ENCODE results near the gene FUZ. TPM values are rescaled to one million over a fixed set of nuclear protein-coding genes. Genes with fewer than 3 reads are reported as not detected.
"Not testable (repeated sequence)": the region's sequence is repeated elsewhere in the genome, so short reads cannot be mapped to it uniquely, and the experiment has no call there.

The FUZ gene
- total RNA-seq, 1 donor from 2014 or later: 16.4 TPM

DNA sequence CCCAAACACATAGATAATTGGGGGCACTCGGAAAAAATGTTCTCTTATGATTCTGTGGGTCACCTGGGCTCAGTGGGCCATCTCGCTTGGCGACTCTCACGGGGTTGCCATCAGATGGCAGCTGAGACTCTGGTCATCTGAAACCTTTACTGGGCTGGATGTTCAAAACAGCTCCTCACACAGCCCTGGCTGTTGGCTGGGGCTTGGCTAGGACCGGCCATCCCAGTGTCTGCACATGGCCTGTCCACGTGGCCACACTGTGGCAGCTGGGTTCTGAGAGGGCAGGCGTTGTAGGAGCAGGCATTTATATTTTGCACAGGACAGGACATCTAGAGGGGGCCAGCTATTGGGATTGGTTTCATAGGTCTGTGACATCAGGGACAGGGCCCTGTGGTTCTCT lies 20.5 kb upstream of the FUZ start:
- intact Hi-C loops (cut with micrococcal nuclease): no loop called here
- Mint-ChIP-seq H3K9me3 (no peaks in the 10 kb centered on the region), H3K36me3 (ENCODE audit: low read depth) (peaks cover 28% of the 10 kb centered on the region), H3K27ac (no peak overlapping the region), H3K4me3 (no peak overlapping the region), H3K4me1 (peaks cover 5% of the 10 kb centered on the region), H3K27me3 (no peaks in the 10 kb centered on the region)
- DNase-seq: no peak

DNA sequence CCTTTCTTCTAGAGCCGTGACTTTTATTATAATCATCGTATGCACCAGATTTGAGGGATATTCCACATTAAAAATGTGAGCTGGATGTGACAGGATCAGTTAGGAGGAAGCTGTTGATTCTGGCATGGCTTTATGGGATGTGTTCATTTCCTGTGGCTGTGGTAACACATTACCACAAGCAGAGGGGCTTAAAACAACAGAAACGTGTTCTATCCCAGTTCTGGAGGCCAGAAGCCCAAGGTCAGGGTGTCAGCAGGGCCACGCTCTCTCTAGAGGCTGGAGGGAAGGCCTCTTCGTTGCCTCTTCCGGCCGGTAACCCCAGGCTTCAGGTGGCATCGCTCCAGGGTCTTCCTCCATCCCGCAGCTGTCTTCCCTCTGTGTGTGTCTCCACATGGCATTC lies 19.5 kb upstream of the FUZ start:
- H3K36me3 Mint-ChIP-seq (ENCODE audit: low read depth): peaks cover 26% of the 10 kb centered on the region
- DNase-seq: no peak
- H3K27me3 Mint-ChIP-seq: no peaks in the 10 kb centered on the region
- H3K27ac Mint-ChIP-seq: no peak overlapping the region
- intact Hi-C loops (cut with micrococcal nuclease): no loop called here
- no peak overlapping the region for H3K4me3 Mint-ChIP-seq
- peaks cover 5% of the 10 kb centered on the region for H3K4me1 Mint-ChIP-seq
- no peaks in the 10 kb centered on the region for H3K9me3 Mint-ChIP-seq

GRCh38 chr19:49831592-49831991 lies 18.5 kb upstream of the FUZ start:
- Mint-ChIP-seq H3K36me3 (ENCODE audit: low read depth) (peaks cover 24% of the 10 kb centered on the region), H3K4me1 (peaks cover 5% of the 10 kb centered on the region), H3K27ac (no peak overlapping the region), H3K4me3 (no peak overlapping the region), H3K27me3 (no peaks in the 10 kb centered on the region), H3K9me3 (no peaks in the 10 kb centered on the region)
- DNase-seq: no peak
- intact Hi-C loops (cut with micrococcal nuclease): no loop called here

GRCh38 chr19:49830766-49831165 lies 17.7 kb upstream of the FUZ start:
- no peak for DNase-seq
- no peaks in the 10 kb centered on the region for H3K27me3 Mint-ChIP-seq
- H3K9me3 Mint-ChIP-seq: no peaks in the 10 kb centered on the region
- H3K4me3 Mint-ChIP-seq: no peak overlapping the region
- peaks cover 26% of the 10 kb centered on the region for H3K36me3 Mint-ChIP-seq (ENCODE audit: low read depth)
- peaks cover 6% of the 10 kb centered on the region for H3K4me1 Mint-ChIP-seq
- no peak overlapping the region for H3K27ac Mint-ChIP-seq
- intact Hi-C loops (cut with micrococcal nuclease): no loop called here

DNA sequence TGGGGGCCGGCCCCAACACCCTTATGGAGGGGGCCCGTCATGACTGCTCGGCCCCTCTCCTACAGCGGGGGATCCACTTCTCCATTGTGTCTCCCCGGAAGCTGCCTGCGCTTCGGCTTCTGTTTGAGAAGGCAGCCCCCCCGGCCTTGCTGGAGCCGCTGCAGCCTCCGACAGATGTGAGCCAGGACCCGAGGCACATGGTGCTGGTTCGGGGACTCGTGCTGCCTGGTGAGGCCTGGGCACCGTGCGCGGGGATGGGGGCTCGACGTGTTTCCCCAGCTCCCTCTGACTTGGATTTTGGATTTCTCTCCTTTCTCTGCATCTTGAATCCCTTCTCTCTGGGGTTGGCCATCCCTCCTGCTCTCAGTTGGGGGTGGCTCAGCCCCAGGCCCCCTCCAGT lies 16.6 kb upstream of the FUZ start:
- DNase-seq: no peak
- Mint-ChIP-seq H3K9me3 (no peaks in the 10 kb centered on the region), H3K4me1 (peaks cover 6% of the 10 kb centered on the region), H3K27ac (no peak overlapping the region), H3K4me3 (no peak overlapping the region), H3K36me3 (ENCODE audit: low read depth) (peaks cover 20% of the 10 kb centered on the region), H3K27me3 (no peaks in the 10 kb centered on the region)
- intact Hi-C loops (cut with micrococcal nuclease): no loop called here

DNA sequence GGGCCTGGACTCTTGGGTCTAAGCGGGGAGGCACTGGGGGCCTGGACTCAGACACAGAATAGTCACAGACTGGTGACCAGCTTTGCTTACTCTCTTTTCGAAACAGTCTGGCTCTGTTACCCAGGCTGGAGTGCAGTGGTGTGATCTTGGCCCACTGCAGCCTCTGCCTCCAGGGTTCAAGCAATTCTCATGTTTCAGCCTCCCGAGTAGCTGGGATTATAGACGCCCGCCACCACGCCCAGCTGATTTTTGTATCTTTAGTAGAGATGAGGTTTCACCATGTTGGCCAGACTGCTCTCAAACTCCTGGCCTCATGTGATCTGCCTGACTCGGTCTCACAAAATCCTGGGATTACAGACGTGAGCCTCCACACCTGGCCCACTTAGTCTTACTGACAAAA lies 16.1 kb upstream of the FUZ start:
- DNase-seq: no peak
- no peaks in the 10 kb centered on the region for H3K27me3 Mint-ChIP-seq
- no peak overlapping the region for H3K4me3 Mint-ChIP-seq
- H3K27ac Mint-ChIP-seq: no peak overlapping the region
- peaks cover 6% of the 10 kb centered on the region for H3K4me1 Mint-ChIP-seq
- no peaks in the 10 kb centered on the region for H3K9me3 Mint-ChIP-seq
- intact Hi-C loops (cut with micrococcal nuclease): no loop called here
- peaks cover 18% of the 10 kb centered on the region for H3K36me3 Mint-ChIP-seq (ENCODE audit: low read depth)

DNA sequence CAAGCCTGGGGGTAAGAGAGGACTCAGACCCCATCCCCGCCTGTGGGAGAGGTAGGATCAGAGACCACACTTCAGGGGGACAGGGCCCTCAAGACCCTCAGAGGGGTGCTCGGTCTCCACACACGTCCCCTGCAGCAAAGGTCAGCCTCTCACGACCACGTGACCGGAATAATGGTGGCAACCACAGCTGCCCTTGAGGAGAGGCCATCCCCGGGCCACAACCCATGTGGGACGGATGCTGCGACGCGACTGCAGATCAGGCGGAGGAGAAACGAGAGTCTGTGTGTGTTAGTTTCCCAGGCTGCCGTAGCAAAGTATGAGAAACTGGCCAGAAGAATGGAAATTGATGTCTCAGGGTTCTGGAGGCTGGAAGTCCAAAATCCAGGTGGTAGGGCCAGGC lies 13.9 kb upstream of the FUZ start:
- Mint-ChIP-seq H3K27ac (no peak overlapping the region), H3K27me3 (no peaks in the 10 kb centered on the region), H3K4me3 (no peak overlapping the region), H3K4me1 (peaks cover 1% of the 10 kb centered on the region), H3K9me3 (no peaks in the 10 kb centered on the region), H3K36me3 (ENCODE audit: low read depth) (peaks cover 17% of the 10 kb centered on the region)
- no peak for DNase-seq
- intact Hi-C loops (cut with micrococcal nuclease): no loop called here

- Mint-ChIP-seq H3K4me3 (no peak overlapping the region), H3K27ac (no peak overlapping the region), H3K36me3 (ENCODE audit: low read depth) (peaks cover 12% of the 10 kb centered on the region), H3K27me3 (no peaks in the 10 kb centered on the region), H3K9me3 (no peaks in the 10 kb centered on the region), H3K4me1 (peaks cover 6% of the 10 kb centered on the region)
- intact Hi-C loops (cut with micrococcal nuclease): no loop called here
- DNase-seq: no peak
These were observed 11.6 kb upstream of the FUZ start for GRCh38 chr19:49824662-49825061.

- H3K4me1 Mint-ChIP-seq: peaks cover 12% of the 10 kb centered on the region
These were observed 10.4 kb upstream of the FUZ start for GRCh38 chr19:49823472-49823871.

GRCh38 chr19:49820125-49820524 lies 7.0 kb upstream of the FUZ start:
- intact Hi-C loops (cut with micrococcal nuclease): no loop called here
- Mint-ChIP-seq H3K4me1 (peaks cover 14% of the 10 kb centered on the region), H3K27ac (no peak overlapping the region), H3K36me3 (ENCODE audit: low read depth) (peaks cover 8% of the 10 kb centered on the region), H3K4me3 (no peak overlapping the region), H3K27me3 (peaks cover 2% of the 10 kb centered on the region), H3K9me3 (no peaks in the 10 kb centered on the region)
- no peak for DNase-seq

More at GRCh38 chr19:49823472-49823871, 10.4 kb upstream of the FUZ start:
- intact Hi-C loops (cut with micrococcal nuclease): no loop called here
- peaks cover 12% of the 10 kb centered on the region for H3K36me3 Mint-ChIP-seq (ENCODE audit: low read depth)
- H3K9me3 Mint-ChIP-seq: no peaks in the 10 kb centered on the region
- DNase-seq: no peak
- H3K4me3 Mint-ChIP-seq: no peak overlapping the region
- no peaks in the 10 kb centered on the region for H3K27me3 Mint-ChIP-seq
- no peak overlapping the region for H3K27ac Mint-ChIP-seq

DNA sequence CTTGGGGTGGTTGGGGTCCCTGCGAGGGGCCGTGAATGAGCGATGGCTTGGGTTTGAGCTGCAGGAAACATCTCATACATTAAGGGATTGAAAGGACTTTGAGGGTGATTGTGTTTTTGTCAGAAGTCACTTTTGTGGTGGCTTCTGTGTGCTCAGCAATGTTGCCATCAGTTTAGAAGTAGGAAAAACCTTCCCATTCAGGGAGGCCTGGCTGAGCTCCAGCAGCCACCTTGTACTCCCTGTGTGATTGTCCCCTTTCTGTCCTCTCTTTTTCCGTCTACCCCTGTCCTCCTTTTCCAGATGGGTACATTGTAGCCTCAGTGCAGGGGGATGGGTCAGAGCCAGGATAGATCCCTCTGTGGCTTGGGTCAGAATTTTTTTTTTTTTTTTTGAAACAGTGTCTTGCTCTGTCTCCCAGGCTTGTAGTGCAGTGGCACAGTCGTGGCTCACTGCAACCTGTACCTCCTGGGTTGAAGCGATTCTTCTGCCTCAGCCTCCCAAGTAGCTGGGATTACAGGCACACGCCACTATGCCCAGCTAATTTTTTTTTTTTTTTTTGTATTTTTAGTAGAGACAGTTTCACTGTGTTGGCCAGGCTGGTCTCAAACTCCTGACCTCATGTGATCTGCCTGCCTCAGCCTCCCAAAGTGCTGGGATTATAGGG lies 6.5 kb upstream of the FUZ start:
- DNase-seq; H3K27me3 Mint-ChIP-seq; intact Hi-C loops (cut with micrococcal nuclease); H3K9me3 Mint-ChIP-seq; H3K36me3 Mint-ChIP-seq (ENCODE audit: low read depth): not testable (repeated sequence)
- Mint-ChIP-seq H3K4me1 (peaks cover 14% of the 10 kb centered on the region), H3K27ac (peak overlapping the region; percentile 92), H3K4me3 (peak overlapping the region; percentile 88)

- intact Hi-C loops (cut with micrococcal nuclease): loop anchor here (1.0 kb wide), 2 partner anchors 29 to 50 kb away; no protein-coding TSS in a partner anchor
- DNase-seq: peak; percentile 64
- peak overlapping the region; percentile 92 for H3K27ac Mint-ChIP-seq
- H3K9me3 Mint-ChIP-seq: no peaks in the 10 kb centered on the region
- H3K4me1 Mint-ChIP-seq: peaks cover 14% of the 10 kb centered on the region
- H3K36me3 Mint-ChIP-seq (ENCODE audit: low read depth): peaks cover 8% of the 10 kb centered on the region
- peaks cover 2% of the 10 kb centered on the region for H3K27me3 Mint-ChIP-seq
- peak overlapping the region; percentile 88 for H3K4me3 Mint-ChIP-seq
These were observed 5.7 kb upstream of the FUZ start for GRCh38 chr19:49818649-49819370.

GRCh38 chr19:49817964-49818648 lies 5.0 kb upstream of the FUZ start, which contains the start of gene MED25:
Gene MED25, plus strand, starts transcription at chr19:49818289. Its CDS starts 53 bp downstream, at chr19:49818342.
- H3K4me1 Mint-ChIP-seq: peaks cover 18% of the 10 kb centered on the region
- H3K27ac Mint-ChIP-seq: peak within 1 kb of the TSS; percentile 92
- peaks cover 2% of the 10 kb centered on the region for H3K27me3 Mint-ChIP-seq
- peak; percentile 97 for DNase-seq
- no peaks in the 10 kb centered on the region for H3K9me3 Mint-ChIP-seq
- intact Hi-C loops (cut with micrococcal nuclease): loop anchor here (1.0 kb wide), 2 partner anchors 30 to 51 kb away; no protein-coding TSS in a partner anchor
- H3K4me3 Mint-ChIP-seq: peak within 1 kb of the TSS; percentile 88
- peaks cover under 1% of the 10 kb centered on the region for H3K36me3 Mint-ChIP-seq (ENCODE audit: low read depth)

GRCh38 chr19:49816590-49816989 lies 3.5 kb upstream of the FUZ start:
- intact Hi-C loops (cut with micrococcal nuclease): no loop called here
- no peaks in the 10 kb centered on the region for H3K36me3 Mint-ChIP-seq (ENCODE audit: low read depth)

More at GRCh38 chr19:49816590-49816989, 3.5 kb upstream of the FUZ start:
- DNase-seq: no peak
- no peak overlapping the region for H3K27ac Mint-ChIP-seq
- no peaks in the 10 kb centered on the region for H3K9me3 Mint-ChIP-seq
- H3K27me3 Mint-ChIP-seq: peaks cover 2% of the 10 kb centered on the region
- no peak overlapping the region for H3K4me3 Mint-ChIP-seq
- peaks cover 29% of the 10 kb centered on the region for H3K4me1 Mint-ChIP-seq

Data from activated CD4-positive, alpha-beta T cell treated with anti-CD3 and anti-CD28 coated beads, Interleukin-2, amount 10 ng/mL, durations not matched to agents 24 days and 14 days (primary cell).